HEK293T (cell line): ENCODE measurements around the gene ADGRL3.

ENCODE experiments used
- CTCF ChIA-PET: fragments of 350-600 bp; formaldehyde crosslinking; extraction: SDS; loops from one replicate; lab custom pipeline; 2021; ENCODE audit warnings: antibody characterized with exemption, inconsistent platforms; lab: Yijun Ruan, JAX
- POLR2A ChIA-PET: fragments of 350-600 bp; formaldehyde crosslinking; extraction: SDS; loops from one replicate; lab custom pipeline; 2020; ENCODE audit warnings: antibody characterized with exemption, inconsistent platforms; lab: Yijun Ruan, JAX
- DNase-seq: peaks from one replicate; pipeline ENCODE4 v3.0.0; 2012; ENCODE audit warnings: mixed read lengths; ENCODE audit errors: extremely low spot score
- ARNT ChIP-seq: fragments of 450-650 bp; IDR thresholded peaks from 2 replicates; pipeline ENCODE4 v1.6.1; 2017; ENCODE audit warnings: mild to moderate bottlenecking
- BHLHE40 ChIP-seq: fragments of 450-650 bp; IDR thresholded peaks from 2 replicates; pipeline ENCODE4 v1.6.1; 2016; ENCODE audit warnings: mild to moderate bottlenecking, moderate library complexity, borderline replicate concordance
- CTBP1 ChIP-seq: fragments of 450-650 bp; IDR thresholded peaks from 2 replicates; pipeline ENCODE4 v1.6.1; 2016; ENCODE audit warnings: borderline replicate concordance
- ELF4 ChIP-seq: fragments of 450-650 bp; IDR thresholded peaks from 2 replicates; pipeline ENCODE4 v1.6.1; 2017; ENCODE audit warnings: antibody characterized with exemption
- FOXA1 ChIP-seq: fragments of 450-650 bp; IDR thresholded peaks from 2 replicates; pipeline ENCODE4 v1.6.1; 2016; ENCODE audit warnings: mild to moderate bottlenecking
- FOXK2 ChIP-seq: fragments of 450-650 bp; IDR thresholded peaks from 2 replicates; pipeline ENCODE4 v1.6.1; 2016; ENCODE audit warnings: mild to moderate bottlenecking
- FOXM1 ChIP-seq: fragments of 450-650 bp; IDR thresholded peaks from 2 replicates; pipeline ENCODE4 v1.6.1; 2017; ENCODE audit warnings: mild to moderate bottlenecking, borderline replicate concordance
- HDGF ChIP-seq: fragments of 450-650 bp; IDR thresholded peaks from 2 replicates; pipeline ENCODE4 v1.6.1; 2017; ENCODE audit warnings: antibody characterized with exemption, borderline replicate concordance
- L3MBTL2 ChIP-seq: fragments of 450-650 bp; conservative IDR thresholded peaks from 2 replicates; pipeline ENCODE4 v1.6.1; 2016; ENCODE audit warnings: mild to moderate bottlenecking
- LEF1 ChIP-seq: fragments of 450-650 bp; IDR thresholded peaks from 2 replicates; pipeline ENCODE4 v1.6.1; 2017; ENCODE audit warnings: mild to moderate bottlenecking, borderline replicate concordance
- NFRKB ChIP-seq: fragments of 450-650 bp; IDR thresholded peaks from 2 replicates; pipeline ENCODE4 v1.6.1; 2016; ENCODE audit warnings: mild to moderate bottlenecking, moderate library complexity
- SP1 ChIP-seq: fragments of 450-650 bp; IDR thresholded peaks from 2 replicates; pipeline ENCODE4 v1.6.1; 2017
- SUZ12 ChIP-seq: fragments of 450-650 bp; IDR thresholded peaks from 2 replicates; pipeline ENCODE4 v1.6.1; 2016; ENCODE audit warnings: mild to moderate bottlenecking
- TARDBP ChIP-seq: fragments of 450-650 bp; IDR thresholded peaks from 2 replicates; pipeline ENCODE4 v1.6.1; 2016
- ZNF384 ChIP-seq: fragments of 450-650 bp; IDR thresholded peaks from 2 replicates; pipeline ENCODE4 v1.6.1; 2016
- TF ChIP-seq, protein P1 (sequence below): fragments of 450-650 bp; IDR thresholded peaks from 2 replicates; pipeline ENCODE4 v1.6.1; 2016

Gene ADGRL3

DNA sequence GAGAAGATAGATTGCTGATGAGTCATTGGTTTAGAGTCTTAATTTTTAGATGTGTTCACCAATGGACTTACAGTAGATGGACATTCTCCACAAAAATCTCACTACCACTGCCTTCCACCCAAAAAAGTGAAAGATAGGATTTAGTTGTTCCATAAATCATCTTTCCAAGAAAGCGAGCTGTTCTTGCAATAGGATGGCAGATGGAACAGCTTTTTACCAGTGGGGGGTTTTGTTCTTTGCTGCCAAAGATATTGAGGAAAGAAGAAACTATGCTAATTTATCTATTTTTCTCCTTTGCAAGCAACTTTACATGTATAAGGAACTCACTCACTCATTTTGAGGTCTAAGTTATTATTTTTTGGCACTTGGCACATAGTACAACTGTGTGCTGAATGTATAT, 109.5 kb downstream of the ADGRL3 start:
- ChIA-PET POLR2A (no interaction called here), CTCF (no interaction called here)
- no peak for TF ChIP-seq LEF1
- TF ChIP-seq SUZ12: no peak
- TF ChIP-seq L3MBTL2: no peak
- TF ChIP-seq TARDBP: no peak
- TF ChIP-seq FOXK2: no peak
- no peak for TF ChIP-seq ELF4
- no peak for TF ChIP-seq HDGF
- no peak for TF ChIP-seq FOXM1
- no peak for TF ChIP-seq CTBP1
- TF ChIP-seq ZNF384: no peak
- TF ChIP-seq, protein P1, sequence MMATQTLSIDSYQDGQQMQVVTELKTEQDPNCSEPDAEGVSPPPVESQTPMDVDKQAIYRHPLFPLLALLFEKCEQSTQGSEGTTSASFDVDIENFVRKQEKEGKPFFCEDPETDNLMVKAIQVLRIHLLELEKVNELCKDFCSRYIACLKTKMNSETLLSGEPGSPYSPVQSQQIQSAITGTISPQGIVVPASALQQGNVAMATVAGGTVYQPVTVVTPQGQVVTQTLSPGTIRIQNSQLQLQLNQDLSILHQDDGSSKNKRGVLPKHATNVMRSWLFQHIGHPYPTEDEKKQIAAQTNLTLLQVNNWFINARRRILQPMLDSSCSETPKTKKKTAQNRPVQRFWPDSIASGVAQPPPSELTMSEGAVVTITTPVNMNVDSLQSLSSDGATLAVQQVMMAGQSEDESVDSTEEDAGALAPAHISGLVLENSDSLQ: no peak
- no peak for DNase-seq

DNA sequence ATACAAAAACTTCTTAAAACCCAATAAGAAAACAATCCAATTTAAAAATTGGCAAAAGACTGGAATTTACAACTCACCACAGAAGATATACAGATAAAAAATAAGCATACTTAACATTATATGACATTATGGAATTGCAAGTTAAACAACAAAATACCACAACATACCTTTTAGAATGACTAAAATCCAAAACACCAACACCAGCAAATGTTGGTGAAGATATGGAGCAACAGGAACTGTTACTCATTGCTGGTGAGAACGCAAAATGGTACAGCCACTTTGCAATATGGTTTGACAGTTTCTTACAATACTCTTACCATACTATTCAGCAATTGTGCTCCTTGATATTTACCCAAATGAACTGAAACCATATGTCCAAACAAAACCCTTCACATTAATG, 112.4 kb downstream of the ADGRL3 start:
- no peak for TF ChIP-seq NFRKB
- TF ChIP-seq HDGF: no peak
- no peak for TF ChIP-seq L3MBTL2
- no peak for TF ChIP-seq FOXA1
- TF ChIP-seq FOXM1: no peak
- TF ChIP-seq FOXK2: no peak
- no peak for TF ChIP-seq ZNF384
- TF ChIP-seq LEF1: no peak
- ChIA-PET CTCF (no interaction called here), POLR2A (no interaction called here)
- DNase-seq: no peak

DNA sequence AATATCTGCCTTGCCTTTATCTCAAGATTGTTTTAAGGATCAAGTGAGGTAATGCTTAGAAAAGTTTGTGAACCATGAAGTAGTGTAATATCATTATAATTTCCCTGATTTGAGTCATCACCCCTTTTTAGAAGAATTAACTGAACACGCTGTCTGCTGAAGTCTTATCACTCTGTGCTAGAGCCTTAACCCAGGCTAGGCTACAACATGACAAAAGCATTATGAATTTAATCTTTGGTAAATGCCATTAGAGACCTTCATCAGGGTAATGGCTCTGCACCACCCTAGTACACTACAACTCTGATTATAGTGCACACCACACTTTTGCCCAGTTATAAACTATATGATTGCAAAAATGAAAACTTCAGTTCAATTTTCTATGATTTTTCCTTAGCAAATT, 118.3 kb downstream of the ADGRL3 start:
- POLR2A ChIA-PET: no interaction called here
- DNase-seq: no peak
- TF ChIP-seq ZNF384 (no peak), L3MBTL2 (no peak), FOXM1 (no peak), FOXA1 (no peak), SP1 (no peak), CTBP1 (no peak), LEF1 (no peak), TARDBP (no peak), ELF4 (no peak), HDGF (no peak), SUZ12 (no peak), BHLHE40 (no peak), ARNT (no peak), FOXK2 (no peak), NFRKB (no peak)
- TF ChIP-seq, protein P1: no peak
- CTCF ChIA-PET: no interaction called here

DNA sequence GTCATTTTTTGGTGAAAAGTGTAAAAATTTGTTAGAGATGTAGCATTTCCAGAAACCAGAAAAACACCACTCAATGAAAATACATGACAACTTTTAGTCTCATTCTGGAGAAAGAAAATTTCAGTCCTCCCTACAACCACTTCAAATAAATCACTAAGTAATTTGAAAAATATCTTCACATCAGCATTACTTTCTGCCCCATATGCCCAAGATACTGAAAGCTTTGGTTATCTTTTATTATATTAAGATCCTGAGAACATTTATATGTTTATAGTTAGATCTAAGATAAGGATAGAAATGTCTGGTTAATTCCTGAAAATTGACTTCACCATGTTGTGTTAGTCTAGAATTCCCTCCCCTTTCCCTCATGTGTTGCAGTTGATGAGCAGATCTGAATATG, 119.0 kb downstream of the ADGRL3 start:
- no peak for DNase-seq
- CTCF ChIA-PET: no interaction called here
- POLR2A ChIA-PET: no interaction called here
- TF ChIP-seq FOXA1 (no peak), TARDBP (no peak), L3MBTL2 (no peak), ELF4 (no peak), SP1 (no peak), LEF1 (no peak), FOXM1 (no peak), CTBP1 (no peak), FOXK2 (no peak), ARNT (no peak), BHLHE40 (no peak)
- TF ChIP-seq, protein P1: no peak

DNA sequence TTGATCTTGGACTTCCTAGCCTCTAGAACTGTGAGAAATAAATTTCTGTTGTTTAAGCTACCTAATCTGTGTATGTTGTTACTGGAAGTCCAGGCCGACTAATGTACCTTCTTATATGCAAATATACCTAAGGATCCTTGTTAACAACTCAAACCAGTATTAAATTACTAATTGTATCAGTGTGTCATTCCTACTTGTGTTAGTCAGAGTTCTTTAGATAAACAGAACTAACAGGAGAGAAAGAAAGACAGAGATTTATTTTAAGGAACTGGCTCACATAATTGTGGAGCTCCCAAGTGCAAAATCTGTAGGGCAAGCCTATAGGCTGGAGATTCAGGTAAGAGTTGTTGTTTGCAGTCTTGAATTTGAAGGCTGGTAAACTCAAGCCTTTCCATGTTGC, 120.0 kb downstream of the ADGRL3 start:
- POLR2A ChIA-PET: no interaction called here
- DNase-seq: no peak
- TF ChIP-seq FOXK2 (no peak), ZNF384 (no peak)
- TF ChIP-seq, protein P1: no peak
- CTCF ChIA-PET: no interaction called here

DNA sequence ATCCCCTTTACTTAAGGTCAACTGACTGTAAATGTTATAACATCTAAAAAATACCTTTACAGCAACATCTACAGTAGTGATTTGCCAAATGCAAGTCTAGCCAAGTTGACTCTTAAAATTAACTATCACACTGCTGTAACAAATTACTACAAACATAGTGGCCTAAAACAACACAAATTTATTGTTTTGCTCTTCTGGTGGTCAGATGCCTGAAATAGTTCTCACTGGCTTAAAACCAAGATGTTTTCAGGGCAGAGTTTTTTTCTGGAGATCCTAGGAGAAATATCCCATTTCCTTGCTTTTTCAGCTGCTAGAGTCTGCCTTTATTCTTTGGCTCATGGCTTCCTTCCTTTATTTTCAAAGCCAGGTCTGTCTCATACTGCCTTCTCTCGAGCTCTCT, 120.5 kb downstream of the ADGRL3 start:
- DNase-seq: no peak
- POLR2A ChIA-PET: no interaction called here
- TF ChIP-seq LEF1 (no peak), ZNF384 (no peak)
- CTCF ChIA-PET: no interaction called here

DNA sequence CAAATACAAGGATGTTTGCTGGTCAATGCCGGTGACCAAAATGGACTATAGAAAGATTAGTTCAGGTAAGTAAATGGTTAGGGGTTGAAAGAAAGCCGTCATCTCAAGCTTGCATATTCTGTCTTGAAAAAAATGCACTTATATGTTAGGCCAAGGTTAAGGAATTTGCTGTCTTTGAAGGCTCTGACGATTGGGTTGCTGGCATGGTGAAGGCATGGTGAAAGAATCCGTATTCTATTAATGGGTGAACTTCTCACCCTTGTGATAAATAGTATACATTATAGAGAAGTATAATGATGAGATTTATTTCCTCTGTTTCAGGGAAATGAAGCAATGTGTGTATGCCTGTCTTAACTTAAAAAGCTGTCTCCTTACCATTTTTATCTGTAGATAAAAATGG, 132.6 kb downstream of the ADGRL3 start:
- CTCF ChIA-PET: no interaction called here
- DNase-seq: no peak
- POLR2A ChIA-PET: no interaction called here
- no peak for TF ChIP-seq HDGF
- TF ChIP-seq BHLHE40: no peak
- no peak for TF ChIP-seq SUZ12
- no peak for TF ChIP-seq CTBP1
- no peak for TF ChIP-seq ARNT
- TF ChIP-seq, protein P1: no peak
- TF ChIP-seq FOXA1: no peak
- no peak for TF ChIP-seq SP1
- no peak for TF ChIP-seq NFRKB
- no peak for TF ChIP-seq ELF4
- TF ChIP-seq LEF1: no peak
